Fibroblast of lung (primary cell): ENCODE results near the gene ALAS1. TPM values are rescaled to one million over a fixed set of nuclear protein-coding genes. Genes with fewer than 3 reads are reported as not detected.

Experiments
- DNase-seq, 2 donors: peaks; one replicate each; pipeline versions ENCODE4 v3.0.0 to v3.0.0-alpha.2; 2010; ENCODE audit warnings: low read depth in 2 of 2
- H2AFZ ChIP-seq: 2 replicates; pipeline ENCODE4 v1.5.1; 2012; ENCODE audit warnings: low read length, control low read depth, inconsistent platforms
- H3K27ac ChIP-seq: 2 replicates; pipeline ENCODE4 v1.5.1; 2011; ENCODE audit warnings: low read length, control low read depth; ENCODE audit not compliant: insufficient read depth
- H3K27me3 ChIP-seq: 2 replicates; pipeline ENCODE4 v1.5.1; 2011; ENCODE audit warnings: mild to moderate bottlenecking, low read length; ENCODE audit not compliant: control insufficient read depth, insufficient read depth
- H3K36me3 ChIP-seq: 2 replicates; pipeline ENCODE4 v1.5.1; 2011; ENCODE audit warnings: low read length; ENCODE audit not compliant: control insufficient read depth, insufficient read depth
- H3K4me1 ChIP-seq: 2 replicates; pipeline ENCODE4 v1.5.1; 2011; ENCODE audit warnings: low read length; ENCODE audit not compliant: control insufficient read depth, insufficient read depth; ENCODE audit errors: extremely low read depth
- H3K4me2 ChIP-seq: 2 replicates; pipeline ENCODE4 v1.5.1; 2011; ENCODE audit warnings: low read length, control low read depth; ENCODE audit not compliant: insufficient read depth; ENCODE audit errors: extremely low read depth
- H3K4me3 ChIP-seq, 4 experiments: fragments of 200-600 bp in 1 of 4; sonication (generic) in 1 of 4; replicated peaks in 1 of 4; 2 replicates each; pipeline ENCODE4 v1.5.1; 2011 to 2016; ENCODE audit warnings: low read length in 4 of 4, low read depth in 3 of 4, mild to moderate bottlenecking in 3 of 4, control low read depth in 2 of 4, inconsistent platforms in 1 of 4, mixed read lengths in 1 of 4; ENCODE audit not compliant: insufficient read depth in 1 of 4; ENCODE audit errors: control extremely low read depth in 1 of 4
- H3K79me2 ChIP-seq: 2 replicates; pipeline ENCODE4 v1.5.1; 2012; ENCODE audit warnings: mild to moderate bottlenecking, low read length, inconsistent platforms; ENCODE audit not compliant: control insufficient read depth, insufficient read depth
- H3K9ac ChIP-seq: 2 replicates; pipeline ENCODE4 v1.5.1; 2011; ENCODE audit warnings: mild to moderate bottlenecking, low read length, control low read depth; ENCODE audit not compliant: insufficient read depth
- H3K9me3 ChIP-seq: 2 replicates; pipeline ENCODE4 v1.5.1; 2012; ENCODE audit warnings: low read depth, low read length; ENCODE audit not compliant: control insufficient read depth, insufficient read depth
- H4K20me1 ChIP-seq: 2 replicates; pipeline ENCODE4 v1.5.1; 2011; ENCODE audit warnings: low read length; ENCODE audit not compliant: control insufficient read depth, insufficient read depth; ENCODE audit errors: extremely low read depth
- CTCF ChIP-seq, 2 donors: IDR thresholded peaks in 1 of 2; conservative IDR thresholded peaks in 1 of 2; 1 replicate in 1 of 2; 2 replicates in 1 of 2; pipeline ENCODE4 v1.5.1; 2011 to 2012; ENCODE audit warnings: low read length in 2 of 2, control low read depth in 1 of 2, inconsistent platforms in 1 of 2, low read depth in 1 of 2, mild to moderate bottlenecking in 1 of 2
- EZH2 ChIP-seq: IDR thresholded peaks from 2 replicates; pipeline ENCODE4 v1.5.1; 2012; ENCODE audit warnings: low read length, control low read depth, mild to moderate bottlenecking; ENCODE audit errors: missing control alignments
- polyA plus RNA-seq, 2 donors: library from polyadenylated mRNA; depleted of rRNA in 1 of 2; stranded (reverse) in 1 of 2; unstranded in 1 of 2; fragments of >200 nt; gene quantifications; 2 replicates each; pipeline ENCODE4 v1.2.1, GENCODE V29; 2011 to 2012; ENCODE audit warnings: missing spikeins in 1 of 2
- total RNA-seq: library from RNA; depleted of rRNA; stranded (reverse); fragments of >200 nt; gene quantifications from 2 replicates; pipeline ENCODE4 v1.2.1, GENCODE V29; 2014

The ALAS1 gene
- total and polyA plus RNA-seq, 2 donors (not counting 1 experiment from before 2014, with no cell fraction given): 60.9 to 61.8 TPM

DNA sequence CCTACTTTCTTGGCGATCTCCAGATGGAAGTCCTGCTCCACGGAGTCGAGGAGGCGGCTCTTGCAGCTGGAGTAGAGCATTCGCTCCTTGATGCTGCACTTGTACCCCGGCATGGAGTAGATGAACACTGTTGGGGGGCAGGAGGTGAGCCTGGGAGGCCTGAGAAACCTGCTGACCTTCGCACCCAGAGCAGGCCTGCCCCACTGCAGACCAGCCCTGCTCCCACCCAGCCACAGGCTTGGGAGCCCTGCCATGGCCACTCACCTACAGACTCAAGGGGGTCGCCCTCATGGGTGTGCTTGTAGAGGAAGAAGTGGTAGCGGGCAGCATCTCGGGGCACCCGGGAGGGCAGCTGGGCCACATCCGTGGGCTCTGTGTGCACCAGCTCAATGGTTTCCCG lies 31.7 kb downstream of the ALAS1 start:
- no peaks in the 10 kb centered on the region for H3K27me3 ChIP-seq
- no peaks in the 10 kb centered on the region for H4K20me1 ChIP-seq
- TF ChIP-seq EZH2: no peak
- TF ChIP-seq CTCF (conservative IDR thresholded peaks at IDR 0.05 in 1 of 2, IDR thresholded peaks at IDR 0.05 in 1 of 2; ENCODE audit: low read depth in 1 of 2, low read length in 2 of 2): no peak
- H3K9ac ChIP-seq: no peak overlapping the region
- no peak for DNase-seq
- no peak overlapping the region for H2AFZ ChIP-seq
- H3K4me1 ChIP-seq: no peaks in the 10 kb centered on the region
- H3K27ac ChIP-seq: no peak overlapping the region
- peaks cover 40% of the 10 kb centered on the region for H3K36me3 ChIP-seq
- no peaks in the 10 kb centered on the region for H3K9me3 ChIP-seq
- no peak overlapping the region for H3K4me2 ChIP-seq
- no peak overlapping the region for H3K4me3 ChIP-seq
- no peaks in the 10 kb centered on the region for H3K79me2 ChIP-seq

DNA sequence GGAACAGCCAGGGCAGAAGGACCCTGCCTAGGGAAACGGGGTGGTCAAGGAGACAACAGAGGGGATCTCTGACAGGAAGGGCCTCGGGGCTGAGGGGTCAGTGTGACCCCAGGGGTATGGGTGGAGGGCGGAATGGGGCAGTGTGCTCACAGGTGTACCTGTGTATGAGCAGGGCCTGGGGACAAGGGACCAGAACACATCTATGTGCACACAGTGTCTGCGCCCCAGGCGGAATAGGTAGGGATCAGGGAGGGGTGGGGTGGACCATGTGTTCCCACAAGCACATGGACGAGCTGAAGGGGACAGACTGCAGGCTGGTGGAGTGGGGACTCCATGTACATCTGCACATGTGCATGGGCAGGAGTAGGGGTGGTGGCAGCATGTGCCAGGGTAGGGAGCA lies 32.5 kb downstream of the ALAS1 start:
- H4K20me1 ChIP-seq: no peaks in the 10 kb centered on the region

GRCh38 chr3:52230889-52231499 lies 33.0 kb downstream of the ALAS1 start:
- H3K36me3 ChIP-seq: peaks cover 40% of the 10 kb centered on the region
- H3K27ac ChIP-seq: no peak overlapping the region
- no peaks in the 10 kb centered on the region for H3K9me3 ChIP-seq
- no peaks in the 10 kb centered on the region for H3K27me3 ChIP-seq
- no peak for DNase-seq
- peaks cover 6% of the 10 kb centered on the region for H3K79me2 ChIP-seq
- no peak overlapping the region for H3K4me3 ChIP-seq
- H3K4me2 ChIP-seq: no peak overlapping the region
- H3K4me1 ChIP-seq: no peaks in the 10 kb centered on the region
- TF ChIP-seq CTCF (conservative IDR thresholded peaks at IDR 0.05 in 1 of 2, IDR thresholded peaks at IDR 0.05 in 1 of 2; ENCODE audit: low read depth in 1 of 2, low read length in 2 of 2): no peak
- no peak for TF ChIP-seq EZH2
- no peak overlapping the region for H3K9ac ChIP-seq
- no peaks in the 10 kb centered on the region for H4K20me1 ChIP-seq
- no peak overlapping the region for H2AFZ ChIP-seq

More for the DNA sequence above, 32.5 kb downstream of the ALAS1 start:
- H3K9ac ChIP-seq: no peak overlapping the region
- no peaks in the 10 kb centered on the region for H3K9me3 ChIP-seq
- TF ChIP-seq EZH2 (no peak), CTCF (conservative IDR thresholded peaks at IDR 0.05 in 1 of 2, IDR thresholded peaks at IDR 0.05 in 1 of 2; ENCODE audit: low read depth in 1 of 2, low read length in 2 of 2) (no peak)
- DNase-seq: no peak
- peaks cover 2% of the 10 kb centered on the region for H3K79me2 ChIP-seq
- H3K27me3 ChIP-seq: no peaks in the 10 kb centered on the region
- H3K4me2 ChIP-seq: no peak overlapping the region
- H3K36me3 ChIP-seq: peaks cover 40% of the 10 kb centered on the region
- H2AFZ ChIP-seq: no peak overlapping the region
- H3K27ac ChIP-seq: no peak overlapping the region
- H3K4me1 ChIP-seq: no peaks in the 10 kb centered on the region
- no peak overlapping the region for H3K4me3 ChIP-seq
